NCI-H446 (cell line): ENCODE measurements around the gene ENDOD1.
A peak's percentile ranks its signal among the peaks of the same experiment; 100 is the strongest.
"Not testable (repeated sequence)": the region's sequence is repeated elsewhere in the genome, so short reads cannot be mapped to it uniquely, and the experiment has no call there.

Source experiments
- DNase-seq, 2 experiments: peaks; one replicate each; lab custom pipeline; 2025; lab: John Stamatoyannopoulos, UW

ENDOD1 gene

GRCh38 chr11:95103701-95104100 lies 14.1 kb downstream of the ENDOD1 start:
- DNase-seq, result no peak

GRCh38 chr11:95104121-95104830 lies 14.6 kb downstream of the ENDOD1 start:
- no peak for DNase-seq

DNA sequence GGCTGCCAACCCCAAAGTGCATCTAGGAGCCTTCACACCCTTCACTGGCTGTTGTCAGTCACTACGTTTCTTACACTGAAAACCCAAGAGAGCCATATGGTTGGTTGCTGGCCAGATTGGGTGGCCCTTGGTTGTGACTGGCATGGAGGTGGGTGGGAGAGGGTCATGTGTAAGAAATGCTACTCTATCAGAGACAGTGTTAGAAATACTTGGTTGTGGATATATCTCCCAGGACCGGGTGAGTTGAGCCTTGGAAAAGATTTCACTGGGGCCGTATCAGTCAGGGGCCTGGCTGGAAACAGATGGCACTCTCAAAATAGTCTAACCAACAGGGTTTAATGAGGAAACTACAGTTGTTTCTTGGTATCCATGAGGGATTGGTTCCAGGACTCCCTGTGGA lies 15.2 kb downstream of the ENDOD1 start:
- DNase-seq, result peak; percentile 47 to 79

DNA sequence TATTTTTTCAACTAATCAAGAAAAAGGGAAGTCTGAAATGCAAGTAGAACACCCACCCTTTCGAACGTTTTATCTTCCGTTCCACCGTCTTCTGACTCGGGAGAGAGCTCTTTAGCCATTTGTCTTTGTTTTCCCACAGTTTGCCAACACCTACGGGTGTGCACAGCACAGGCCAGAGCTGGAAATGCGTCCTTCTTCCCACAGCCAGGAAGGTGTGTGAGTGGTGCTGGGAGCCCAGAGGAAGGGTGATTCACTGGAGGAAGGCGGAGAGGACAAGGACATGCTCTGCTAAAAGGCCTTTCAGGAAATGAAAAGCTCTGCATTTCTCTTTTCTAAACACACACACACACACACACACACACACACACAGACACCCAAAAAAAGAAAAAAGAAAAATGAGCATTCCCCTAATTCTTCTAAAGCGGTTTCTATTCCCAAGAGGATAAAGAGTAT lies 18.5 kb downstream of the ENDOD1 start:
- peak in 1 of 2 experiments; percentile 10 for DNase-seq

- no peak for DNase-seq
These were observed 19.3 kb downstream of the ENDOD1 start for GRCh38 chr11:95108671-95109551.

DNA sequence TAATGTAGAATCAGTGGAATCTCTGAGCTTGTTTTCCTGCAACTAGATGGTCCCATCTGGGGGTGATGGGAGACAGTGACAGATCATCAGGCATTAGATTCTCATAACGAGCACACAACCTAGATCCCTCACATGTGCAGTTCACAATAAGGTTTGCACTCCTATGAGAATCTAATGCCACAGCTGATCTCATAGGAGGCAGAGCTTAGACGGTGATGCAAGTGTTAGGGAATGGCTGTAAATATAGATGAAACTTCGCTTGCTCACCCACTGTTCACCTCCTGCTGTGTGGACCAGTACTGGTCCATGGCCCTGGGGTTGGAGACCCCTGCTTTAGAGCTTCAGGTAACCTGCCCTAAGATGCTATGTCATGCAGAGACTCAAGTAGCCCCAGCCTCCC lies 21.8 kb downstream of the ENDOD1 start:
- DNase-seq, result not testable (repeated sequence)

- DNase-seq, result no peak
These were observed 22.4 kb downstream of the ENDOD1 start for GRCh38 chr11:95111923-95112540.

GRCh38 chr11:95115597-95115996 lies 26.0 kb downstream of the ENDOD1 start:
- DNase-seq, result no peak

- no peak for DNase-seq
These were observed 29.9 kb downstream of the ENDOD1 start for GRCh38 chr11:95119361-95120060.

- DNase-seq, result no peak
These were observed 32.1 kb downstream of the ENDOD1 start for GRCh38 chr11:95121698-95122097.

- DNase-seq, result no peak
These were observed 33.9 kb downstream of the ENDOD1 start for GRCh38 chr11:95123556-95123955.

GRCh38 chr11:95128602-95129001 lies 39.0 kb downstream of the ENDOD1 start:
- DNase-seq, result no peak

GRCh38 chr11:95132956-95133355 lies 43.3 kb downstream of the ENDOD1 start:
- no peak for DNase-seq

GRCh38 chr11:95134491-95134890 lies 44.8 kb downstream of the ENDOD1 start:
- peak; percentile 84 to 93 for DNase-seq

DNA sequence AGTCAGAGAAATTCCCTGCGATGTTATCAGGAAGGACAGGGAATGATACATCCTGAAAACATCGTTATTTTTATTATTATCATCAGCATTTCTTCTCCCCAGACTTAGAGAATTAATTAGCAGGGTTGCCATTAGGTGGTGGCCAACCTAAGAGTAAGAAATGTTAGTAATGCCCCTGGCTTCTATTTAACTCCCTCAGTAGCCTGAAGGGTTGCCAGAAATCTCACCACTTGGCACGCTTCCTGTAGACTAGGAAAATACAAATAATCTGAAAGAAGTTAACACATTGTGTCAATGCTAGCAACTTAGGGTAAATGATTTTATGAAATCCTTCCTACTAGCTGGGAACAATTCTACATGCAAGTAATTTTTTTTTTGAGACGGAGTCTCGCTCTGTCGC lies 45.5 kb downstream of the ENDOD1 start:
- peak; percentile 59 to 85 for DNase-seq

- no peak for DNase-seq
These were observed 46.2 kb downstream of the ENDOD1 start for GRCh38 chr11:95135880-95136279.

- DNase-seq, result not testable (repeated sequence)
These were observed 47.1 kb downstream of the ENDOD1 start for GRCh38 chr11:95136747-95137146.

- no peak for DNase-seq
These were observed 47.7 kb downstream of the ENDOD1 start for GRCh38 chr11:95137299-95137698.

DNA sequence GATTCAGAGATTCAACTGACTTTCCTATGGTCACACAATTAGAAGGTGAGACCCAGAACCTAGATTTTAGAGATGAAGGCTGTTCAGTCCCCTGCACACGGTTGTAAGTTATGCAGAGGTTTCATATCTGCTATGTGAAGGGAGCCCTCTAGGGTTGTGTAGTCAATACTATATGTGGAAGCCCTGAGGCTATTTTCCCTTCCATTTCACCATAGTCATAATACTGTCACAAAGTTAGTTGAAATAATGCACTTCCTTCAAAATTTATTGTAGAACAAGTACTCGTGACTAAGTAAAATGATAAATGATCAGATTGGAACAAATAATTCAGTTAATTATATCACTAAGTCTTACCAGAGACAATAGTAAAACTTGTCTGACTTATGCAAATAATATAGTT lies 48.8 kb downstream of the ENDOD1 start:
- peak in 1 of 2 experiments; percentile 24 for DNase-seq

GRCh38 chr11:95140397-95141033 lies 50.9 kb downstream of the ENDOD1 start:
- DNase-seq, result no peak

DNA sequence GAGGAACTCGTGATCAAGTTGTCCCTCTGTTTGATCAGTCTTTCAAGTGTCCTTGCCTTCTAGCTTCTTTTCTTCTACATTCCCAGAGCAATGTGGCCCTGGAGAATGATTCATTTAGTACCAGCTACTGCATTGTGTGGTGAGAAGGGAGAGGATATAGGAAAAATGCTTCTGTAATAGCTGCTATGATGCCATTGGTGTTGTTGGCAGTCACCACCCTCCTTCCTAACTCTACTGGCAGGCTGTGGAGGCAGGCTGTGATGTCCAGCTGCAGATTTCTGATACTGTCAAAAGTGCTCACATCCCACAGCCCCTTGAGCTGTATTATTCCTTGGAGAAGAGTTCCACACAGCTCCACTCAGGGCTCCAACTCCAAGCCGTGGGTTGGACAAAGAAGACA lies 52.8 kb downstream of the ENDOD1 start:
- no peak for DNase-seq
